PC-9 (cell line): Measurements from ENCODE around the gene WFDC1.

Experiments used
- EZH2 ChIP-seq: fragments of 200-600 bp; sonication (generic); IDR thresholded peaks from 2 replicates; pipeline ENCODE4 v1.8.0; 2017; ENCODE audit warnings: antibody characterized with exemption, low read depth
- TF ChIP-seq, protein P1 (sequence below): fragments of 200-600 bp; sonication (generic); conservative IDR thresholded peaks from 2 replicates; pipeline ENCODE4 v1.6.1; 2017; ENCODE audit warnings: mixed run types, antibody characterized with exemption, mild to moderate bottlenecking, moderate library complexity

GRCh38 chr16:84350685-84351400 is 56.2 kb downstream of the WFDC1 start:
- TF ChIP-seq, protein P1, sequence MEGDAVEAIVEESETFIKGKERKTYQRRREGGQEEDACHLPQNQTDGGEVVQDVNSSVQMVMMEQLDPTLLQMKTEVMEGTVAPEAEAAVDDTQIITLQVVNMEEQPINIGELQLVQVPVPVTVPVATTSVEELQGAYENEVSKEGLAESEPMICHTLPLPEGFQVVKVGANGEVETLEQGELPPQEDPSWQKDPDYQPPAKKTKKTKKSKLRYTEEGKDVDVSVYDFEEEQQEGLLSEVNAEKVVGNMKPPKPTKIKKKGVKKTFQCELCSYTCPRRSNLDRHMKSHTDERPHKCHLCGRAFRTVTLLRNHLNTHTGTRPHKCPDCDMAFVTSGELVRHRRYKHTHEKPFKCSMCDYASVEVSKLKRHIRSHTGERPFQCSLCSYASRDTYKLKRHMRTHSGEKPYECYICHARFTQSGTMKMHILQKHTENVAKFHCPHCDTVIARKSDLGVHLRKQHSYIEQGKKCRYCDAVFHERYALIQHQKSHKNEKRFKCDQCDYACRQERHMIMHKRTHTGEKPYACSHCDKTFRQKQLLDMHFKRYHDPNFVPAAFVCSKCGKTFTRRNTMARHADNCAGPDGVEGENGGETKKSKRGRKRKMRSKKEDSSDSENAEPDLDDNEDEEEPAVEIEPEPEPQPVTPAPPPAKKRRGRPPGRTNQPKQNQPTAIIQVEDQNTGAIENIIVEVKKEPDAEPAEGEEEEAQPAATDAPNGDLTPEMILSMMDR = no peak
- no peak for TF ChIP-seq EZH2
